RWPE1 (cell line): ENCODE data around the gene CEP20.

Source experiments
- CTCF ChIA-PET: fragments of 350-600 bp; sonication (Branson Sonifier 250); formaldehyde crosslinking; extraction: SDS; loops from one replicate; lab custom pipeline; 2021; lab: Yijun Ruan, JAX
- POLR2A ChIA-PET: fragments of 400-600 bp; formaldehyde crosslinking; extraction: SDS; loops from one replicate; lab custom pipeline; 2020; ENCODE audit warnings: antibody characterized with exemption; ENCODE audit not compliant: low non-redundant PET; lab: Yijun Ruan, JAX
- DNase-seq: peaks from one replicate; pipeline ENCODE4 v3.0.0; 2012; ENCODE audit warnings: low spot score
- H3K27ac ChIP-seq: fragments of 450-650 bp; 2 replicates; pipeline ENCODE4 v1.5.1; 2017
- TF ChIP-seq, protein P1 (sequence below): fragments of 450-650 bp; conservative IDR thresholded peaks from 2 replicates; pipeline ENCODE4 v1.5.1; 2017; ENCODE audit warnings: low read depth, mild to moderate bottlenecking

Gene CEP20

DNA sequence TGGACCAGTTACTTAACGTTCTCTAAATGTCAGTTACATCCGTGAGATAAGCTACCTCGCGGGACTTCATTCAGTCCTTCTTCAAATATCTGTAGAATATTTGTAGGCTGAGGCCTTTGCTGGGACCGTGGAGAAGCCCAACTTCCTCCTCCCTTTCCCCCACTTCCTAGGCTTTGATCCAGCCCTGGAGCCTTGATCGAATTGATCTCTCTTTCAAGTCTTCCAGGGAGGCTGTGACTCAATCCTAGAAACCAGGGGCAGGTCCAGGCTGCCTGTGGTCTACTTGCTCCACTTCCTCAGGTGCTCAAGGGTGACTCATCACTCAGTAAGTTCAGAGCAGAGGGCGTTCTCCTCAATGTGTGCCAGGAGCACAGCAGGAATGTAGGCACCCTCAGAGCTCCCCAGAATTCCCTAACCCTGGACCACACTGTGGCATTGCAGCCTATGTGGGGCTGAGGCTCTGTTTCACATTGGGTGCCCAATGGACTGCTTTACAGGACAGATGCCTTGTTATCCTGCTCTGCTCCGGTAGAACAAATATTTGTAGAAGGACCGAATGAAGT lies 11.2 kb upstream of the CEP20 start:
- ChIA-PET POLR2A (no interaction called here), CTCF (interaction anchor here (0.6 kb wide), 1 partner anchor 28 kb away, joined by 4 read pairs; no protein-coding TSS in a partner anchor)
- TF ChIP-seq, protein P1, sequence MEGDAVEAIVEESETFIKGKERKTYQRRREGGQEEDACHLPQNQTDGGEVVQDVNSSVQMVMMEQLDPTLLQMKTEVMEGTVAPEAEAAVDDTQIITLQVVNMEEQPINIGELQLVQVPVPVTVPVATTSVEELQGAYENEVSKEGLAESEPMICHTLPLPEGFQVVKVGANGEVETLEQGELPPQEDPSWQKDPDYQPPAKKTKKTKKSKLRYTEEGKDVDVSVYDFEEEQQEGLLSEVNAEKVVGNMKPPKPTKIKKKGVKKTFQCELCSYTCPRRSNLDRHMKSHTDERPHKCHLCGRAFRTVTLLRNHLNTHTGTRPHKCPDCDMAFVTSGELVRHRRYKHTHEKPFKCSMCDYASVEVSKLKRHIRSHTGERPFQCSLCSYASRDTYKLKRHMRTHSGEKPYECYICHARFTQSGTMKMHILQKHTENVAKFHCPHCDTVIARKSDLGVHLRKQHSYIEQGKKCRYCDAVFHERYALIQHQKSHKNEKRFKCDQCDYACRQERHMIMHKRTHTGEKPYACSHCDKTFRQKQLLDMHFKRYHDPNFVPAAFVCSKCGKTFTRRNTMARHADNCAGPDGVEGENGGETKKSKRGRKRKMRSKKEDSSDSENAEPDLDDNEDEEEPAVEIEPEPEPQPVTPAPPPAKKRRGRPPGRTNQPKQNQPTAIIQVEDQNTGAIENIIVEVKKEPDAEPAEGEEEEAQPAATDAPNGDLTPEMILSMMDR = no peak
- peak overlapping the region; percentile 96 for H3K27ac ChIP-seq
- DNase-seq = peak; percentile 96

GRCh38 chr16:15898654-15899053 lies 10.3 kb upstream of the CEP20 start:
- TF ChIP-seq, protein P1 = no peak
- H3K27ac ChIP-seq = peak overlapping the region; percentile 96
- ChIA-PET CTCF (interaction anchor here (0.6 kb wide), 1 partner anchor 359 kb away, joined by 4 read pairs; no protein-coding TSS in a partner anchor), POLR2A (interaction anchor here (0.7 kb wide), 1 partner anchor 10 kb away, joined by 3 read pairs; the partner anchor contains the start of gene CEP20)
- DNase-seq = no peak

GRCh38 chr16:15897834-15898254 lies 9.4 kb upstream of the CEP20 start:
- ChIA-PET POLR2A (interaction anchor here (0.7 kb wide), 1 partner anchor 25 kb away, joined by 3 read pairs; no protein-coding TSS in a partner anchor), CTCF (interaction anchor here (0.6 kb wide), 1 partner anchor 43 kb away, joined by 3 read pairs; no protein-coding TSS in a partner anchor)
- TF ChIP-seq, protein P1 = no peak
- peak overlapping the region; percentile 96 for H3K27ac ChIP-seq
- DNase-seq = no peak

- POLR2A ChIA-PET = interaction anchor here (0.7 kb wide), 1 partner anchor 24 kb away, joined by 3 read pairs; no protein-coding TSS in a partner anchor
- CTCF ChIA-PET = interaction anchor here (0.6 kb wide), 1 partner anchor 43 kb away, joined by 3 read pairs; no protein-coding TSS in a partner anchor
- TF ChIP-seq, protein P1 = no peak
- DNase-seq = no peak
- H3K27ac ChIP-seq = peak overlapping the region; percentile 96
These were observed 8.8 kb upstream of the CEP20 start for GRCh38 chr16:15897121-15897780.

DNA sequence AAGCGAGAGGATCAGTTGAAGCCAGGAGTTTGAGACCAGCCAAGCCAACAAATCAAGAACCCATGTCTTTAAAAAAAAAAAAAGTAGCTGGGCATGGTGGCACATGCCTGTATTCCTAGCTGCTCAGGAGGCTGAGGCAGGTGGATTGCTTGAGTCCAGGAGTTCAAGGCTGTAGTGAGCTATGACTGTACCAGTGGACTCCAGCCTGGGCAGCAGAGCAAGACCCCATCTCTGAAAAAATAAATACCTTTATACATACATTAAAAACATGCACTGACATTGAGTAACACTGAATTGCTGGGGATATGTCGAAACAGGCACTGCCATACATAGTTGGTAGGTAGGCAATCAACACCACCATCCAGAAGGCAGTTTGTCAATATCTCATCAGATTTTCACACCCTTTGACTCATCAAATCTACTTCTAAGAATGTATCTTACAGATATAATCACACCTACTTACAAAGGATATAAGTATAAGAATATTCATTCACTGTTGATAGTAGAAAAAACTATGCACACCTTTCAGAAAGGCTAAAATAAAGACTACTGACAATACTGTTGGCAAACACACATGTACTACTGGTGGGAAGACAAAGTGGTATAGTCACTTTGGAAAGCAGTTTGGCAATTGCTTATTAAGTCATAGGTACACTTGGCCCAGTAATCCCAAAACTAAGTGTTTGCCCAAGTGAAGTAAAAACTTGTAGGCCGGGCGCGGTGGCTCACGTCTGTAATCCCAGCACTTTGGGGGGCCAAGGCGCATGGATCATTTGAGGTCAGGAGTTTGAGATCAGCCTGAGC lies 6.4 kb upstream of the CEP20 start:
- peak overlapping the region; percentile 96 for H3K27ac ChIP-seq
- ChIA-PET POLR2A (no interaction called here), CTCF (interaction anchor here (0.6 kb wide), 1 partner anchor 19 kb away, joined by 4 read pairs; no protein-coding TSS in a partner anchor)
- DNase-seq = no peak
- TF ChIP-seq, protein P1 = no peak

DNA sequence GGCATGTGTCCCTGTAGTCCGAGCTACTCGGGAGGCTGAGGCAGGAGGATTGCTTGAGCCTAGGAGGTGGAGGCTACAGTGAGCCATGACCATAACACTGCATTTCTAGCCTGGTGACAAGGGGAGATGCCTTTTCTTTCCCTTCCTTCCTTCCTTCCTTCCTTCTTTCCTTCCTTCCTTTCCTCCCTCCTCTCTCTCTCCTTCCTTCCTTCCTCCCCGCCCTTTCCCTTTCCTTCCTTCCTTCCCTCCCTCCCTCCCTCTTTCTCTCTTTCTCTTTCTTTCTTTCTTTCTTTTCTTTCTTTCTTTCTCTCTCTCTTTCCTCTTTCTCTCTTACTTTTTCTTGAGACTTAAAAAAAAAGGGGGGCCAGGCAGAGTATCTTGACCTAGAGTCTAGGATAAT lies 3.1 kb upstream of the CEP20 start:
- DNase-seq = no peak
- POLR2A ChIA-PET = no interaction called here
- CTCF ChIA-PET = no interaction called here
- TF ChIP-seq, protein P1 = no peak
- peak overlapping the region; percentile 20; the same call in 1 of the 2 replicates for H3K27ac ChIP-seq
